ENCODE data around the gene FCMR. TPM values are rescaled to one million over a fixed set of nuclear protein-coding genes. Genes with fewer than 3 reads are reported as not detected.
"Not testable (repeated sequence)": the region's sequence is repeated elsewhere in the genome, so short reads cannot be mapped to it uniquely, and the experiment has no call there.

The FCMR gene
- polyA plus RNA-seq, 2 donors, result 0.90 to 2.5 TPM

DNA sequence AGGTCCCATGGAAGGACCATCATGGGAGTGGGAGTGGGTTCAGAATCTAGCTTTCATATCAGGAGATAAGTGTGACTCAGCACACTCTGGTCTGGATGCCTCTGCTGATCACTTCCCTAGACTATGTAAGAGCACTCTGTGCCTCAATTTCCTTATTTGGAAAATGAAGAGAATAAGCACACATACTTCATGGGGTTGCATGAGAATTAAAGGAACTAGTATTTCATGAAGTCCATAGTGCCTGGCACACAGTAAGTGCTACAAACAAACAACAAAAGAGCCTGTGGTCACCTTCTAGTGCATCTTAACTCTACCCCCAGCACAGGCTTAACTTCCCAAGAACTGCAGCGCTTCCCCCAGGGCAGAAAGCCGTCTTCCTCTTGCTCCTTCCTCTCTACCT is 65.9 kb downstream of the FCMR start:
- Histone ChIP-seq H3K4me3 (ENCODE audit: low read depth in 1 of 2, low read length in 2 of 2) (no peak overlapping the region), H3K27me3 (ENCODE audit: control insufficient read depth in 1 of 2, insufficient read depth in 2 of 2, low read length in 2 of 2) (no peaks in the 10 kb centered on the region), H3K9me3 (ENCODE audit: control insufficient read depth in 2 of 2, insufficient read depth in 1 of 2, low read depth in 1 of 2, low read length in 1 of 2) (peaks cover 0 to 2% of the 10 kb centered on the region in 2 donors), H3K36me3 (ENCODE audit: control insufficient read depth in 2 of 2, insufficient read depth in 2 of 2, low read length in 1 of 2) (no peaks in the 10 kb centered on the region), H3K4me1 (ENCODE audit: control insufficient read depth in 2 of 2, insufficient read depth in 2 of 2, low read length in 1 of 2) (peaks cover 0 to 3% of the 10 kb centered on the region in 2 donors), H3K27ac (ENCODE audit: low read depth in 2 of 2, low read length in 1 of 2) (no peak overlapping the region)
- 85 to 95% methylated on average over 2 of the region's 2 CpGs for WGBS, 2 donors

DNA sequence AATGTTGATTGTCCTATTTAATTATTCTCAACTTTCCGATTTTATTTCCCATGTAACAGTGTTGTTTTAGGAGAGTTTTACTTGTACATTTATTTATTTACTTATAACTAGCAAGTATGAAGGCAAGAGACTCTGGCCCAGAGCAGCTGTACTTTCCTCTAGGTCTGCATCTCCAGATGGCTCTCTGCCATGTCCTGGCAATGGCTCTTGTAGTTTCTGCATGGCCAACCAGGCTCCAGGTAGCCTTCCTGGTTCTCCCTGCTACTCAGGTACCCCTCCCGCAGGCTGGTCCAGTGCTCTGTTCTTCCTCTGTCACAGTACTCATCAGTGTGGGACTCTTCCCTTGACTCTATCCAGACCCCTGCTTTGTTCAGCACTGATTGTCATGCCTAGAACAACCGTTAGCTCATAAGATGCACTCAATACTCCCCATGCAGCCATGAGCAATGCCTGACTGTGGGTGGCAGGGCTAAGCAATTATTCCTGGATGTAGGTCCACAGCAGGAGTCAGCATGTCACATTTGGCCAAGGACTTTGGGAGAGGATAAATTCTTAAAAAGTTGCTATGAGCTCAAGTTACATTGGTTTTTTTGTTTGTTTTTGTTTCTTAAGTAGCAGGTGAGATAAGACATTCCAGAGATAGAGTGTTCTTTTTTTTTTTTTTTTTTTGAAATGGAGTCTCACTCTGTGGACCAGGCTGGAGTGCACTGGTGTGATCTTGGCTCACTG is 67.2 kb downstream of the FCMR start:
- Histone ChIP-seq H3K36me3 (ENCODE audit: control insufficient read depth in 2 of 2, insufficient read depth in 2 of 2, low read length in 1 of 2) (no peaks in the 10 kb centered on the region), H3K4me1 (ENCODE audit: control insufficient read depth in 2 of 2, insufficient read depth in 2 of 2, low read length in 1 of 2) (peaks cover 0 to 3% of the 10 kb centered on the region in 2 donors), H3K4me3 (ENCODE audit: low read depth in 1 of 2, low read length in 2 of 2) (no peak overlapping the region), H3K27ac (ENCODE audit: low read depth in 2 of 2, low read length in 1 of 2) (no peak overlapping the region), H3K27me3 (ENCODE audit: control insufficient read depth in 1 of 2, insufficient read depth in 2 of 2, low read length in 2 of 2) (no peaks in the 10 kb centered on the region), H3K9me3 (ENCODE audit: control insufficient read depth in 2 of 2, insufficient read depth in 1 of 2, low read depth in 1 of 2, low read length in 1 of 2) (peaks cover 0 to 2% of the 10 kb centered on the region in 2 donors)
- WGBS, 2 donors, result 77 to 84% methylated on average over 3 of the region's 3 CpGs

DNA sequence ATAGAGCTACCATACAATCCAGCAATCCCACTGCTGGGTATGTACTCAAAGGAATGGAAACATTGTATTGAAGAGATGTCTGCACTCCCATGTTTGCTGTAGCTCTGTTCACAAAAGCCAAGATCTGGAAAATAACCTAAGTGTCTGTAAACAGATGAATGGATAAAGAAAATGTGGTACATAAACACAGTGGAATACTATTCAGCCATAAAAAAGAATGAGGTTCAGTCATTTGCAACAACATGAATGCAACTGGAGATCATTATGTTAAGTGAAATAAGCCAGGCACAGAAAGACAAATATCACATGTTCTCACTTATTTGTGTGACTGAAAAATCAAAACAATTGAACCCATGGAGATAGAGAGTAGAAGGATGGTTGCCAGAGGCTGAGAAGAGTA is 68.0 kb downstream of the FCMR start:
- not testable (repeated sequence) for H3K9me3 ChIP-seq (ENCODE audit: control insufficient read depth in 2 of 2, insufficient read depth in 1 of 2, low read depth in 1 of 2, low read length in 1 of 2)

More for the DNA sequence above, 68.0 kb downstream of the FCMR start:
- not testable (repeated sequence) for H3K4me1 ChIP-seq (ENCODE audit: control insufficient read depth in 2 of 2, insufficient read depth in 2 of 2, low read length in 1 of 2); H3K27ac ChIP-seq (ENCODE audit: low read depth in 2 of 2, low read length in 1 of 2); H3K36me3 ChIP-seq (ENCODE audit: control insufficient read depth in 2 of 2, insufficient read depth in 2 of 2, low read length in 1 of 2); H3K27me3 ChIP-seq (ENCODE audit: control insufficient read depth in 1 of 2, insufficient read depth in 2 of 2, low read length in 2 of 2); H3K4me3 ChIP-seq (ENCODE audit: low read depth in 1 of 2, low read length in 2 of 2)

Other genes starting within 250 kb of the FCMR start
- gene MAPKAPK2, start 237.0 kb downstream of the FCMR start, polyA plus RNA-seq, result 10 to 100 TPM; 28.0 to 35.1 TPM
- gene IL19, start 151.2 kb downstream of the FCMR start, polyA plus RNA-seq, result 1 to 10 TPM in 1 of 2 donors, under 1 TPM in 1; 0.22 to 1.4 TPM
- gene IL10, start 149.4 kb downstream of the FCMR start, polyA plus RNA-seq, result under 1 TPM; 0.12 to 0.51 TPM
- gene IL20, start 56.3 kb downstream of the FCMR start, polyA plus RNA-seq, result under 1 TPM in 1 of 2 donors, not detected in 1; 0.05 TPM
- gene IL24, start 24.5 kb downstream of the FCMR start, polyA plus RNA-seq, result not detected
- 1 to 10 TPM in 1 of 2 donors, under 1 TPM in 1; 0.24 to 1.2 TPM for gene PIGR, start 24.5 kb upstream of the FCMR start, polyA plus RNA-seq
- under 1 TPM; 0.02 to 0.06 TPM for gene FCAMR, start 48.5 kb upstream of the FCMR start, polyA plus RNA-seq
- gene C1orf116, start 110.8 kb upstream of the FCMR start, polyA plus RNA-seq, result 10 to 100 TPM; 72.9 to 85.8 TPM
- 10 to 100 TPM; 13.9 to 39.4 TPM for gene YOD1, start 129.3 kb upstream of the FCMR start, polyA plus RNA-seq
- gene PFKFB2, start 131.3 kb upstream of the FCMR start, polyA plus RNA-seq, result 1 to 10 TPM; 4.7 to 8.3 TPM
- gene C4BPB, start 166.9 kb upstream of the FCMR start, polyA plus RNA-seq, result under 1 TPM in 1 of 2 donors, not detected in 1; 0.08 TPM
- under 1 TPM in 1 of 2 donors, not detected in 1; 0.01 TPM for gene C4BPA, start 182.3 kb upstream of the FCMR start, polyA plus RNA-seq

Measured in esophagus (tissue), 2 donors.